HCT116 (cell line): ENCODE measurements around the gene TCOF1. TPM values are rescaled to one million over a fixed set of nuclear protein-coding genes. Genes with fewer than 3 reads are reported as not detected.

Source experiments
- ATAC-seq: fragments of 200-7000 bp; cut with Tn5 transposase; 2 replicates; pipeline ENCODE4 v1.9.1; 2020; ENCODE audit warnings: mild to moderate bottlenecking, moderate library complexity
- BruUV-seq: library from RNA; stranded (reverse); fragments of 400-500 nt; replicated peaks from 2 replicates; lab custom pipeline; 2021; lab: Mats Ljungman, UMichigan
- CTCF ChIA-PET: fragments of 300-600 bp; sonication (Branson Sonifier 250); formaldehyde crosslinking; loops from one replicate; lab custom pipeline; 2021; ENCODE audit warnings: antibody characterized with exemption; lab: Charles Lee
- POLR2A ChIA-PET: fragments of 300-600, 350-600 bp; sonication (Branson Sonifier 250); formaldehyde crosslinking; loops from one replicate; lab custom pipeline; 2021; ENCODE audit warnings: antibody characterized with exemption; lab: Charles Lee
- RAD21 ChIA-PET, 2 experiments: fragments of 300-600 bp; sonication (Branson Sonifier 250); formaldehyde crosslinking; loops; one replicate each; lab custom pipeline; 2023; ENCODE audit warnings: low total read pairs in 2 of 2; ENCODE audit not compliant: uncharacterized antibody in 2 of 2, unreplicated experiment in 2 of 2, low non-redundant PET in 1 of 2; lab: Charles Lee
- DNase-seq: peaks from one replicate; pipeline ENCODE4 v3.0.0-alpha.2; 2010; ENCODE audit warnings: low read depth, low spot score
- H2AFZ ChIP-seq: fragments of 200-600 bp; shearing (Covaris generic), sonication (generic); 2 replicates; pipeline ENCODE4 v1.6.1; 2017; ENCODE audit warnings: low read depth, mixed run types, mixed read lengths, antibody characterized with exemption, low read length; ENCODE audit not compliant: poor library complexity, severe bottlenecking
- H3K27ac ChIP-seq: 2 replicates; pipeline ENCODE4 v1.5.1; 2012; ENCODE audit warnings: low read depth, low read length
- H3K27me3 ChIP-seq: fragments of 200-600 bp; sonication (generic); 2 replicates; pipeline ENCODE4 v1.6.1; 2016; ENCODE audit warnings: mixed run types, low read length, mixed read lengths; ENCODE audit not compliant: insufficient read depth
- H3K36me3 ChIP-seq, 2 experiments: fragments of 200-500 bp in 1 of 2; fragments of 200-600 bp in 1 of 2; sonication (Bioruptor generic) in 1 of 2; sonication (generic) in 1 of 2; 2 replicates each; pipeline versions ENCODE4 v1.5.1 to v1.6.1; 2014 to 2016; ENCODE audit warnings: low read length in 2 of 2, inconsistent platforms in 1 of 2, mixed read lengths in 1 of 2, mixed run types in 1 of 2; ENCODE audit not compliant: insufficient read depth in 2 of 2, control insufficient read depth in 1 of 2
- H3K4me1 ChIP-seq, 2 experiments: fragments of 200-600 bp in 1 of 2; sonication (generic) in 1 of 2; 2 replicates each; pipeline versions ENCODE4 v1.5.1 to v1.6.1; 2012 to 2017; ENCODE audit warnings: low read length in 2 of 2, inconsistent platforms in 1 of 2, mild to moderate bottlenecking in 1 of 2, mixed read lengths in 1 of 2, mixed run types in 1 of 2, moderate library complexity in 1 of 2; ENCODE audit not compliant: insufficient read depth in 2 of 2, control insufficient read depth in 1 of 2
- H3K4me2 ChIP-seq: fragments of 200-600 bp; sonication (generic); 2 replicates; pipeline ENCODE4 v1.6.1; 2017; ENCODE audit warnings: mixed run types, low read length, mixed read lengths
- H3K4me3 ChIP-seq, 2 experiments: fragments of 200-600 bp in 1 of 2; sonication (generic) in 1 of 2; replicated peaks in 1 of 2; 2 replicates each; pipeline ENCODE4 v1.5.1; 2011 to 2016; ENCODE audit warnings: low read length in 2 of 2, control low read depth in 1 of 2, low read depth in 1 of 2, mild to moderate bottlenecking in 1 of 2, mixed read lengths in 1 of 2, mixed run types in 1 of 2
- H3K79me2 ChIP-seq: fragments of 200-600 bp; sonication (generic); 2 replicates; pipeline ENCODE4 v1.6.1; 2017; ENCODE audit warnings: mild to moderate bottlenecking, mixed run types, low read length, moderate library complexity, mixed read lengths; ENCODE audit not compliant: insufficient read depth
- H3K9ac ChIP-seq: fragments of 200-600 bp; sonication (generic); 2 replicates; pipeline ENCODE4 v1.6.1; 2016; ENCODE audit warnings: low read length, mixed read lengths
- H3K9me2 ChIP-seq: fragments of 200-600 bp; sonication (generic), shearing (Covaris generic); 2 replicates; pipeline ENCODE4 v1.6.1; 2017; ENCODE audit warnings: mixed run types, mild to moderate bottlenecking, moderate library complexity; ENCODE audit not compliant: insufficient read depth
- H3K9me3 ChIP-seq, 2 experiments: fragments of 200-500 bp in 1 of 2; fragments of 200-600 bp in 1 of 2; sonication (Bioruptor generic) in 1 of 2; sonication (generic) in 1 of 2; 2 replicates each; pipeline ENCODE4 v1.6.1; 2014 to 2017; ENCODE audit warnings: low read length in 2 of 2, mixed read lengths in 2 of 2, inconsistent platforms in 1 of 2, low read depth in 1 of 2, mild to moderate bottlenecking in 1 of 2, mixed run types in 1 of 2, moderate library complexity in 1 of 2; ENCODE audit not compliant: control insufficient read depth in 1 of 2, insufficient read depth in 1 of 2
- H4K20me1 ChIP-seq: fragments of 200-600 bp; sonication (generic), shearing (Covaris generic); 2 replicates; pipeline ENCODE4 v1.6.1; 2017; ENCODE audit warnings: mixed run types, mild to moderate bottlenecking, moderate library complexity; ENCODE audit not compliant: insufficient read depth
- CBX3 ChIP-seq: IDR thresholded peaks from 2 replicates; pipeline ENCODE4 v1.6.1; 2012; ENCODE audit warnings: low read depth
- CEBPB ChIP-seq: IDR thresholded peaks from 2 replicates; pipeline ENCODE4 v1.6.1; 2012; ENCODE audit warnings: low read depth
- EGR1 ChIP-seq: IDR thresholded peaks from 2 replicates; pipeline ENCODE4 v1.6.1; 2012; ENCODE audit warnings: low read depth
- ELF1 ChIP-seq: IDR thresholded peaks from 2 replicates; pipeline ENCODE4 v1.6.1; 2012; ENCODE audit warnings: low read depth, borderline replicate concordance
- EZH2 ChIP-seq: fragments of 200-600 bp; sonication (generic); IDR thresholded peaks from 2 replicates; pipeline ENCODE4 v1.6.1; 2017; ENCODE audit warnings: antibody characterized with exemption, mixed run types
- EZH2phosphoT487 ChIP-seq: fragments of 200-600 bp; IDR thresholded peaks from 2 replicates; pipeline ENCODE4 v1.6.1; 2018; ENCODE audit warnings: antibody characterized with exemption, borderline replicate concordance
- FOSL1 ChIP-seq: IDR thresholded peaks from 2 replicates; pipeline ENCODE4 v1.6.1; 2012; ENCODE audit warnings: low read depth
- JUND ChIP-seq: IDR thresholded peaks from 2 replicates; pipeline ENCODE4 v1.6.1; 2012
- POLR2A ChIP-seq: IDR thresholded peaks from 2 replicates; pipeline ENCODE4 v1.7.0; 2011; ENCODE audit warnings: borderline replicate concordance; ENCODE audit not compliant: insufficient read depth, insufficient read length; ENCODE audit errors: extremely low read depth
- RAD21 ChIP-seq: IDR thresholded peaks from 2 replicates; pipeline ENCODE4 v1.6.1; 2012; ENCODE audit warnings: low read depth, mild to moderate bottlenecking
- SIN3A ChIP-seq: IDR thresholded peaks from 2 replicates; pipeline ENCODE4 v1.6.1; 2012; ENCODE audit warnings: low read depth
- SP1 ChIP-seq: IDR thresholded peaks from 2 replicates; pipeline ENCODE4 v1.6.1; 2012; ENCODE audit warnings: low read depth
- SRF ChIP-seq: IDR thresholded peaks from 2 replicates; pipeline ENCODE4 v1.6.1; 2012; ENCODE audit warnings: low read depth
- TCF7L2 ChIP-seq: IDR thresholded peaks from 2 replicates; pipeline ENCODE4 v1.7.0; 2011; ENCODE audit warnings: borderline replicate concordance, inconsistent platforms; ENCODE audit not compliant: insufficient read depth, insufficient read length; ENCODE audit errors: extremely low read depth
- ZNF274 ChIP-seq: fragments of 200-500 bp; sonication (Bioruptor generic); IDR thresholded peaks from 2 replicates; pipeline ENCODE4 v1.6.1; 2014; ENCODE audit warnings: mild to moderate bottlenecking, low read depth, low read length, inconsistent platforms
- intact Hi-C: fragments of 100-400 bp; cut with micrococcal nuclease; formaldehyde crosslinking; loops from 2 replicates; pipeline ENCODE4 v1.10.0; 2022
- total RNA-seq: library from RNA; stranded (reverse); gene quantifications from one replicate; pipeline ENCODE4 v1.2.1, GENCODE V29; 2021; ENCODE audit not compliant: unreplicated experiment
- TF ChIP-seq, protein P1 (sequence below): IDR thresholded peaks from 2 replicates; pipeline ENCODE4 v1.6.1; 2012
- TF ChIP-seq, protein P2 (sequence below): IDR thresholded peaks from 2 replicates; pipeline ENCODE4 v1.6.1; 2012
- TF ChIP-seq, protein P3 (sequence below): IDR thresholded peaks from 2 replicates; pipeline ENCODE4 v1.6.1; 2011; ENCODE audit warnings: mild to moderate bottlenecking, low read length, moderate library complexity; ENCODE audit not compliant: insufficient replicate concordance; ENCODE audit errors: extremely low read depth
- TF ChIP-seq, protein P4 (sequence below): IDR thresholded peaks from 2 replicates; pipeline ENCODE4 v1.6.1; 2012; ENCODE audit warnings: low read depth

The TCOF1 gene
- total RNA-seq, 1 experiment from 2014 or later = 94.7 TPM

DNA sequence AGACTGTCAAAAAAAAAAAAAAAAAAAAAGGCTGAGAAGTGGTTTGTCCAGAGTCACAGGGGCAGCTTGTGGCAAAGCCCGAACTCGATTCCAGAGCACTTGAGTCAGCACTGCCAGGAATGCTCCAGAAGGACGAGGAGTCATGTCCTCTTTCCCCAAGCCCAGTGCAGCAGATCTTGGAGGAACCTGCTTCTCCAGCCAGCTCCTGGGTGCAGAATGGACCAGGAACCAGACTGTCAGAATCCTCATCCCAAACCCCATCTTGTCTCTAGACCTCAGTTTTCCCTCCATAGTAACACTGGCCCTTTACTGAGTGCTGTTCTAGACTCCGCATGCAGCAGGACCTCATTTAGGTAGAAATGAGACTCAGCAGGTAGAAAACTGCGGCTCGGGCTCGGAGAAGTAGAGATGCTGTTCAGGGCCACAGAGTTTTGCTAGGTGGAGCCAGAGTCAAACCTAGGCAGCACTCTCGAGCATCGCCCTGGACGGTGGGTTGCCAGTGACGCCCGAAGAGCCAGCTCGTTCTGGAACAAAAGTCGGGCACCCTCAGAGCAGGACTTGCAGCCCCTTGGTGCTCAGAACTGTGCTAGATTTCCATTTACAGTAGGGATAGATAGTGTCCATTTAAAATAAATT is 39.8 kb downstream of the TCOF1 start:
- H3K9ac ChIP-seq = no peak overlapping the region
- peaks cover 36 to 52% of the 10 kb centered on the region in 2 experiments; a peak in 3 of 4 replicates for H3K36me3 ChIP-seq
- TF ChIP-seq, protein P1, sequence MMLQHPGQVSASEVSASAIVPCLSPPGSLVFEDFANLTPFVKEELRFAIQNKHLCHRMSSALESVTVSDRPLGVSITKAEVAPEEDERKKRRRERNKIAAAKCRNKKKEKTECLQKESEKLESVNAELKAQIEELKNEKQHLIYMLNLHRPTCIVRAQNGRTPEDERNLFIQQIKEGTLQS = no peak
- TF ChIP-seq CEBPB (no peak), FOSL1 (no peak), SIN3A (no peak), TCF7L2 (no peak), RAD21 (no peak), JUND (no peak), EZH2 (no peak), ZNF274 (no peak), CBX3 (no peak), SRF (no peak), EZH2phosphoT487 (no peak), EGR1 (no peak), POLR2A (no peak), SP1 (no peak), ELF1 (no peak)
- TF ChIP-seq, protein P2, sequence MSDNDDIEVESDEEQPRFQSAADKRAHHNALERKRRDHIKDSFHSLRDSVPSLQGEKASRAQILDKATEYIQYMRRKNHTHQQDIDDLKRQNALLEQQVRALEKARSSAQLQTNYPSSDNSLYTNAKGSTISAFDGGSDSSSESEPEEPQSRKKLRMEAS = no peak
- TF ChIP-seq, protein P3, sequence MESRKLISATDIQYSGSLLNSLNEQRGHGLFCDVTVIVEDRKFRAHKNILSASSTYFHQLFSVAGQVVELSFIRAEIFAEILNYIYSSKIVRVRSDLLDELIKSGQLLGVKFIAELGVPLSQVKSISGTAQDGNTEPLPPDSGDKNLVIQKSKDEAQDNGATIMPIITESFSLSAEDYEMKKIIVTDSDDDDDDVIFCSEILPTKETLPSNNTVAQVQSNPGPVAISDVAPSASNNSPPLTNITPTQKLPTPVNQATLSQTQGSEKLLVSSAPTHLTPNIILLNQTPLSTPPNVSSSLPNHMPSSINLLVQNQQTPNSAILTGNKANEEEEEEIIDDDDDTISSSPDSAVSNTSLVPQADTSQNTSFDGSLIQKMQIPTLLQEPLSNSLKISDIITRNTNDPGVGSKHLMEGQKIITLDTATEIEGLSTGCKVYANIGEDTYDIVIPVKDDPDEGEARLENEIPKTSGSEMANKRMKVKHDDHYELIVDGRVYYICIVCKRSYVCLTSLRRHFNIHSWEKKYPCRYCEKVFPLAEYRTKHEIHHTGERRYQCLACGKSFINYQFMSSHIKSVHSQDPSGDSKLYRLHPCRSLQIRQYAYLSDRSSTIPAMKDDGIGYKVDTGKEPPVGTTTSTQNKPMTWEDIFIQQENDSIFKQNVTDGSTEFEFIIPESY = no peak
- TF ChIP-seq, protein P4, sequence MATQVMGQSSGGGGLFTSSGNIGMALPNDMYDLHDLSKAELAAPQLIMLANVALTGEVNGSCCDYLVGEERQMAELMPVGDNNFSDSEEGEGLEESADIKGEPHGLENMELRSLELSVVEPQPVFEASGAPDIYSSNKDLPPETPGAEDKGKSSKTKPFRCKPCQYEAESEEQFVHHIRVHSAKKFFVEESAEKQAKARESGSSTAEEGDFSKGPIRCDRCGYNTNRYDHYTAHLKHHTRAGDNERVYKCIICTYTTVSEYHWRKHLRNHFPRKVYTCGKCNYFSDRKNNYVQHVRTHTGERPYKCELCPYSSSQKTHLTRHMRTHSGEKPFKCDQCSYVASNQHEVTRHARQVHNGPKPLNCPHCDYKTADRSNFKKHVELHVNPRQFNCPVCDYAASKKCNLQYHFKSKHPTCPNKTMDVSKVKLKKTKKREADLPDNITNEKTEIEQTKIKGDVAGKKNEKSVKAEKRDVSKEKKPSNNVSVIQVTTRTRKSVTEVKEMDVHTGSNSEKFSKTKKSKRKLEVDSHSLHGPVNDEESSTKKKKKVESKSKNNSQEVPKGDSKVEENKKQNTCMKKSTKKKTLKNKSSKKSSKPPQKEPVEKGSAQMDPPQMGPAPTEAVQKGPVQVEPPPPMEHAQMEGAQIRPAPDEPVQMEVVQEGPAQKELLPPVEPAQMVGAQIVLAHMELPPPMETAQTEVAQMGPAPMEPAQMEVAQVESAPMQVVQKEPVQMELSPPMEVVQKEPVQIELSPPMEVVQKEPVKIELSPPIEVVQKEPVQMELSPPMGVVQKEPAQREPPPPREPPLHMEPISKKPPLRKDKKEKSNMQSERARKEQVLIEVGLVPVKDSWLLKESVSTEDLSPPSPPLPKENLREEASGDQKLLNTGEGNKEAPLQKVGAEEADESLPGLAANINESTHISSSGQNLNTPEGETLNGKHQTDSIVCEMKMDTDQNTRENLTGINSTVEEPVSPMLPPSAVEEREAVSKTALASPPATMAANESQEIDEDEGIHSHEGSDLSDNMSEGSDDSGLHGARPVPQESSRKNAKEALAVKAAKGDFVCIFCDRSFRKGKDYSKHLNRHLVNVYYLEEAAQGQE = no peak
- no peak for DNase-seq
- no peaks in the 10 kb centered on the region for H3K4me1 ChIP-seq
- no peaks in the 10 kb centered on the region for H4K20me1 ChIP-seq
- no peak overlapping the region for H3K27ac ChIP-seq
- BruUV-seq = no TSS peak
- ChIA-PET CTCF (interaction anchor here (1.1 to 2.9 kb wide), 2 partner anchors 13 to 39 kb away, joined by 4 to 15 read pairs; no protein-coding TSS in a partner anchor), RAD21 (interaction anchor here in 1 of 2 experiments (1.0 kb wide), 1 partner anchor 39 kb away, joined by 3 read pairs; no protein-coding TSS in a partner anchor), POLR2A (interaction anchor here (0.6 kb wide), 1 partner anchor 48 kb away, joined by 3 read pairs; no protein-coding TSS in a partner anchor)
- no peaks in the 10 kb centered on the region for H3K9me2 ChIP-seq
- H3K27me3 ChIP-seq = no peaks in the 10 kb centered on the region
- H3K9me3 ChIP-seq = no peaks in the 10 kb centered on the region
- intact Hi-C loops = loop anchor here (5.0 kb wide), 1 partner anchor 40 kb away; no protein-coding TSS in a partner anchor
- no peak overlapping the region for H3K4me3 ChIP-seq
- ATAC-seq = no peak
- no peak overlapping the region for H3K4me2 ChIP-seq
- no peaks in the 10 kb centered on the region for H3K79me2 ChIP-seq
- no peak overlapping the region for H2AFZ ChIP-seq
